Peyer's patch (tissue), 4 donors: Measurements from ENCODE around the gene TM4SF4. TPM values are rescaled to one million over a fixed set of nuclear protein-coding genes. Genes with fewer than 3 reads are reported as not detected.

Experiments used
- DNase-seq, 3 donors: peaks; one replicate each; pipeline ENCODE4 v3.0.0-alpha.2; 2017 to 2019
- H3K27ac ChIP-seq, 4 donors: fragments of 200-600 bp; sonication (generic); one replicate each; pipeline ENCODE4 v1.5.1; 2016 to 2019
- H3K27me3 ChIP-seq, 2 donors: fragments of 200-600 bp; sonication (generic); one replicate each; pipeline ENCODE4 v1.5.1; 2019
- H3K36me3 ChIP-seq, 3 donors: fragments of 200-600 bp; sonication (generic); one replicate each; pipeline ENCODE4 v1.5.1; 2016 to 2019
- H3K4me1 ChIP-seq, 4 donors: fragments of 200-600 bp; sonication (generic); one replicate each; pipeline ENCODE4 v1.5.1; 2016 to 2019
- H3K4me3 ChIP-seq, 4 donors: fragments of 200-600 bp; sonication (generic); 1 replicate in 3 of 4; 2 replicates in 1 of 4; pipeline ENCODE4 v1.5.1; 2016 to 2019; ENCODE audit warnings: mild to moderate bottlenecking in 1 of 4
- H3K9me3 ChIP-seq, 4 donors: fragments of 200-600 bp; sonication (generic); one replicate each; pipeline ENCODE4 v1.5.1; 2016 to 2019; ENCODE audit warnings: mild to moderate bottlenecking in 1 of 4
- POLR2A ChIP-seq, 2 donors: fragments of 450-650 bp; IDR thresholded peaks; one replicate each; pipeline ENCODE4 v1.5.1; 2017; ENCODE audit warnings: antibody characterized with exemption in 2 of 2, mild to moderate bottlenecking in 2 of 2, moderate library complexity in 2 of 2
- total RNA-seq, 4 donors: library from RNA; depleted of rRNA; stranded (reverse); fragments of >200 nt; gene quantifications; one replicate each; pipeline ENCODE4 v1.1.0, GENCODE V29; 2016
- TF ChIP-seq, protein P1 (sequence below), 6 experiments: fragments of 450-650 bp in 4 of 6; fragments of 200-600 bp in 2 of 6; sonication (generic) in 1 of 6; IDR thresholded peaks; one replicate each; pipeline ENCODE4 v1.5.1; 2017 to 2019; ENCODE audit warnings: antibody characterized with exemption in 6 of 6, mild to moderate bottlenecking in 3 of 6, moderate library complexity in 1 of 6

The TM4SF4 gene
- total RNA-seq, 4 donors from 2014 or later: 1.7 to 500 (median 217) TPM

DNA sequence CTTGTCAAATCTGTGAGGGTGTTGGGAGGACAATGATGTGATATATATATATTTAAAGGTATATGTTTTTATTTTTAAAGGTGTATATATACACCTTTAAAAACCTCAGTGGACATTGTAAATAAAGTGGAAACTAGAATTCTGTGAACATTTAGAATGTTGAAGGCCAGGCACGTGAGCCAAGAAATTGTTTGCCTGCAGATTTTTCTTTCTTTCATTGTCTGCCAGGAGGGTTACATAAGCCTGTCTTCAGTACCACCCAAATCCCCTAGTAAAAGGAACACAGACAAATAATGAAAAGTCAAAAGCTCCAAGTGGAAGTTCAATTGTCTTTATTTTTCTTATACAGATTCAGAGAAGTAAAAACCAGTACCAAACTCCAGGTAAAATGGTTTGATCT, 42.4 kb downstream of the TM4SF4 start:
- Histone ChIP-seq H3K4me3 (no peak overlapping the region), H3K9me3 (no peaks in the 10 kb centered on the region), H3K4me1 (no peaks in the 10 kb centered on the region), H3K27ac (no peak overlapping the region), H3K36me3 (no peaks in the 10 kb centered on the region), H3K27me3 (no peaks in the 10 kb centered on the region)
- DNase-seq: no peak
- no peak for TF ChIP-seq POLR2A (IDR thresholded peaks at IDR 0.05)
- TF ChIP-seq, protein P1, sequence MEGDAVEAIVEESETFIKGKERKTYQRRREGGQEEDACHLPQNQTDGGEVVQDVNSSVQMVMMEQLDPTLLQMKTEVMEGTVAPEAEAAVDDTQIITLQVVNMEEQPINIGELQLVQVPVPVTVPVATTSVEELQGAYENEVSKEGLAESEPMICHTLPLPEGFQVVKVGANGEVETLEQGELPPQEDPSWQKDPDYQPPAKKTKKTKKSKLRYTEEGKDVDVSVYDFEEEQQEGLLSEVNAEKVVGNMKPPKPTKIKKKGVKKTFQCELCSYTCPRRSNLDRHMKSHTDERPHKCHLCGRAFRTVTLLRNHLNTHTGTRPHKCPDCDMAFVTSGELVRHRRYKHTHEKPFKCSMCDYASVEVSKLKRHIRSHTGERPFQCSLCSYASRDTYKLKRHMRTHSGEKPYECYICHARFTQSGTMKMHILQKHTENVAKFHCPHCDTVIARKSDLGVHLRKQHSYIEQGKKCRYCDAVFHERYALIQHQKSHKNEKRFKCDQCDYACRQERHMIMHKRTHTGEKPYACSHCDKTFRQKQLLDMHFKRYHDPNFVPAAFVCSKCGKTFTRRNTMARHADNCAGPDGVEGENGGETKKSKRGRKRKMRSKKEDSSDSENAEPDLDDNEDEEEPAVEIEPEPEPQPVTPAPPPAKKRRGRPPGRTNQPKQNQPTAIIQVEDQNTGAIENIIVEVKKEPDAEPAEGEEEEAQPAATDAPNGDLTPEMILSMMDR (IDR thresholded peaks at IDR 0.05): no peak

DNA sequence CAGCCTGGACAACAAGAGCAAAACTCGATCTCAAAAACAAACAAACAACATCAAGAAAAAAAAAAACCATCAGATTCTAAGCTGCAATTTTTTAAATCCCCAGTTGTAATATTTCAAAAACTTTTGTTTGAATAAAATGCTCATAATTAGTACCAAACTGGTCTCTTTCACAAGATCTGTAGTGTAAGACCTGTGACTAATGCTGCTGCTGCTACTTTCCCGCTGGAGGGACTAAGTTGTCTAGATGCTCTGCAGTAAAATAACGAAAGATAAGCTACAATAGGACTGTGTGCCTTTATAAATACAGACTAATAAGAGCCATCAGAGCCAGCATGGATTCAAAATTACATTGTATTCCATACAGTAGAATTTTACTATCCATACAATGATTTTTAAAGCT, 45.4 kb downstream of the TM4SF4 start:
- Histone ChIP-seq H3K27me3 (no peaks in the 10 kb centered on the region), H3K36me3 (no peaks in the 10 kb centered on the region), H3K4me3 (no peak overlapping the region), H3K4me1 (no peaks in the 10 kb centered on the region), H3K27ac (no peak overlapping the region), H3K9me3 (no peaks in the 10 kb centered on the region)
- no peak for DNase-seq
- TF ChIP-seq POLR2A (IDR thresholded peaks at IDR 0.05): no peak
- TF ChIP-seq, protein P1 (IDR thresholded peaks at IDR 0.05): no peak

DNA sequence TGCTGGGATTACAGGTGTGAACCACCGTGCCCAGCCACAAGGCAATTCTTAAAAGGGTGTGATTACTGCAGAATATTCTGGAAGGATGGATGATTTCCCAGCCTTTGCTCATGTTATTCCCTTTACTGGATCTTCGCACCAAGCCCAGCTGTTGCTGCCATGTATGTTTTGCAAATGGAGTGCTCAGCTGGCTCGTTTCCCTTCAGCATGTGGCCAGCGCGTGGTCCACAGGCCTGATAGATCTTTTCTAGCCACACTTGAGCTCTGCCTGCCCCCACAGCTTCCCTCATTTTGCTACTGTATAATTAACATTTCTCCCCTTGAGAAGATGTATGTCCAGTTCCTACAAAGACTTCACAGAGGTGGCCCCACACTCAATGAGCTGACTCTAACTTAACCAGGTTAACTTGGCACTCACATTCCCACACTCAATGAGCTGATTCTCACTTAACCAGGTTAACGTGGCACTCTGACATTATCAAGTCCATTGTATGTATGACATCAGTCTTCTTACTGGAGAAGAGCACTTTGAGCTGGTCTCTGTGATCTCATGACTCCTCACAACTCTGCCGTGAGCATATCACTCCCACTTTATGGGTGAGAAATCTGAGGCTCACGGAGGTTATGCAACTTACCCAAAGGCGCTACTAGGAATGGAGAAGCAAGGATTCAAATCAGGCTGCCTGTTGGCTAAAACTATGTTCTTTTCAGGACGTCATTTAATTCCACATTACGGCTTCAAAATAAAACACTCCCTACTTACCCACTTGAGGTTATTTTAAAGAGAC, 49.2 kb downstream of the TM4SF4 start:
- no peak overlapping the region for H3K27ac ChIP-seq
- no peaks in the 10 kb centered on the region for H3K9me3 ChIP-seq
- H3K4me3 ChIP-seq: no peak overlapping the region
- DNase-seq: no peak
- TF ChIP-seq, protein P1 (IDR thresholded peaks at IDR 0.05): no peak
- no peak for TF ChIP-seq POLR2A (IDR thresholded peaks at IDR 0.05)
- no peaks in the 10 kb centered on the region for H3K36me3 ChIP-seq
- H3K27me3 ChIP-seq: no peaks in the 10 kb centered on the region
- H3K4me1 ChIP-seq: peaks cover 0 to 6% (median 0%) of the 10 kb centered on the region in 4 donors

DNA sequence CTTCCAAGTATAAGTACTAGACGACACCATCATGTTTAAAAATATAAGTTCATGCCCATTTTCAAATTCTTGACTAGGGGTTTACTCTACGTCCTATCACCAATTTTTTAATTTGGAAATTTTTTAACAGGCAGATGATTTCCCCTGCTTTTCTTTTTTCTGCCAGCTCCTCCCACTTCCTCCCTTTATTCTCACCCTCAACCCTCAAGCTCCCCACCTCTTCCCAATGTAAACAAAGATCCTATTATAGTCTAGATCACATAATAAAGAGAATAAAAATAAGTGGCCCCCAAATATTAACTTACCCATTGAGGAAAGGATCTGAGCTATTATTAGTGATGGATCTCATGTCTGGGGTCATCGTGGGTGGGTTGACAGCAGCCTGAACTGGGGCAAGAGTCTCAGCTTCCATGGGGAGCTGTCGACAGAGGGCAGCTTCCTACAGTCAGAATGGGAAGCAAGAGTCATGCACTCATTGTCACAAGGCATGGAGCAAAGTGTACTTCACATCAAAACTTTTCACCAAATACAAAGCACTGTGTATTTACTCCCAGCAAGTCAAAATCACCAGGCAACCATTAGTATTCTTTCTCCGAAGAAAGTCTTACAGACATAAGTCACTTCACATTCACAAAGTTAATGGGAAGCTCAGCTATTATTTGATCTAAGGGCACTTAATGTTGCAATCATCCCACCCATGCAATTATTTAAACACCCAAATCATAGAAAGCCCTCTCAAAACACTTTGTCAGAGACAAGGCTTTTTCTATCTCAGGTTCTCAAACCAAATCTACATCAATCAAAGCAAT, 53.2 kb downstream of the TM4SF4 start:
- Histone ChIP-seq H3K9me3 (no peaks in the 10 kb centered on the region), H3K4me1 (peaks cover 0 to 7% (median 0%) of the 10 kb centered on the region in 4 donors), H3K27ac (peak overlapping the region in 1 of 4 donors; percentile 46), H3K4me3 (no peak overlapping the region), H3K36me3 (no peaks in the 10 kb centered on the region), H3K27me3 (no peaks in the 10 kb centered on the region)
- no peak for DNase-seq
- TF ChIP-seq POLR2A (IDR thresholded peaks at IDR 0.05): no peak
- TF ChIP-seq, protein P1 (IDR thresholded peaks at IDR 0.05): no peak

DNA sequence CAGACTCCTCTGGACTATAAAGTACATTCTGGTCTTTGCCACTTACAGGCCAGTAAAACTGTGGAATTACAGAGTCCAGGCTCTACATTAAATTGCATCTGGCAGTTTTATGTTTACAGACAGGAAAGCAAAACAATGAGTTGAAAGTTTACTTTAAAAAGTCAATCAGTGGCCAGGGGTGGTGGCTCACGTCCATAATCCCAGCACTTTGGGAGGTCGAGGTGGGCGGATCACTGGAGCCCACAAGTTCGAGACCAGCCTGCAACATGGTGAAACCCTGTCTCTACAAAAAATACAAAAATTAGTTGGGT, 53.8 kb downstream of the TM4SF4 start:
- H3K4me1 ChIP-seq: peaks cover 0 to 11% (median 0%) of the 10 kb centered on the region in 4 donors
- peak overlapping the region in 1 of 4 donors; percentile 46 for H3K27ac ChIP-seq
- H3K4me3 ChIP-seq: no peak overlapping the region
- no peak for TF ChIP-seq POLR2A (IDR thresholded peaks at IDR 0.05)
- TF ChIP-seq, protein P1 (IDR thresholded peaks at IDR 0.05): no peak
- no peaks in the 10 kb centered on the region for H3K9me3 ChIP-seq
- no peaks in the 10 kb centered on the region for H3K36me3 ChIP-seq
- DNase-seq: no peak
- H3K27me3 ChIP-seq: no peaks in the 10 kb centered on the region
